Astrocyte (in vitro differentiated cells and primary cell): ENCODE data around the gene ZBED5. TPM values are rescaled to one million over a fixed set of nuclear protein-coding genes. Genes with fewer than 3 reads are reported as not detected.

Source experiments
- DNase-seq: peaks from one replicate; pipeline ENCODE4 v3.0.0-alpha.2; 2010; ENCODE audit warnings: low read depth
- FAIRE-seq: peaks from 2 replicates; lab custom pipeline; 2011; peaks lifted over from hg19 to GRCh38; lab: Jason Lieb, UNC
- H2AFZ ChIP-seq: 2 replicates; pipeline ENCODE4 v1.6.0; 2012; ENCODE audit warnings: low read depth, low read length, inconsistent platforms
- H3K27ac ChIP-seq: 2 replicates; pipeline ENCODE4 v1.5.1; 2011; ENCODE audit warnings: low read depth, low read length, inconsistent platforms
- H3K27me3 ChIP-seq: 2 replicates; pipeline ENCODE4 v1.6.0; 2011; ENCODE audit warnings: low read length, inconsistent platforms; ENCODE audit not compliant: insufficient read depth
- H3K36me3 ChIP-seq: 2 replicates; pipeline ENCODE4 v1.5.1; 2011; ENCODE audit warnings: low read length, inconsistent platforms; ENCODE audit not compliant: insufficient read depth
- H3K4me1 ChIP-seq: 2 replicates; pipeline ENCODE4 v1.5.1; 2011; ENCODE audit warnings: low read length, inconsistent platforms; ENCODE audit not compliant: insufficient read depth
- H3K4me2 ChIP-seq: 2 replicates; pipeline ENCODE4 v1.6.0; 2012; ENCODE audit warnings: low read length, inconsistent platforms
- H3K4me3 ChIP-seq: 2 replicates; pipeline ENCODE4 v1.5.1; 2011; ENCODE audit warnings: low read depth, mild to moderate bottlenecking, low read length, inconsistent platforms; ENCODE audit not compliant: insufficient read depth
- H3K79me2 ChIP-seq: 2 replicates; pipeline ENCODE4 v1.6.0; 2012; ENCODE audit warnings: mild to moderate bottlenecking, low read length, inconsistent platforms; ENCODE audit not compliant: insufficient read depth
- H3K9ac ChIP-seq: 2 replicates; pipeline ENCODE4 v1.6.0; 2012; ENCODE audit warnings: mild to moderate bottlenecking, low read length, inconsistent platforms
- H3K9me3 ChIP-seq: 2 replicates; pipeline ENCODE4 v1.5.1; 2012; ENCODE audit warnings: low read depth, mild to moderate bottlenecking, low read length, inconsistent platforms; ENCODE audit not compliant: insufficient read depth
- H4K20me1 ChIP-seq: 2 replicates; pipeline ENCODE4 v1.6.0; 2012; ENCODE audit warnings: low read length, inconsistent platforms; ENCODE audit not compliant: insufficient read depth
- H3K27ac Mint-ChIP-seq: one replicate; pipeline ENCODE4 v1.8.0; 2021; ENCODE audit warnings: mild to moderate bottlenecking, mixed read lengths; ENCODE audit not compliant: unreplicated experiment
- H3K27me3 Mint-ChIP-seq: one replicate; pipeline ENCODE4 v1.8.0; 2021; ENCODE audit warnings: low read depth, mixed read lengths; ENCODE audit not compliant: unreplicated experiment
- H3K36me3 Mint-ChIP-seq: one replicate; pipeline ENCODE4 v1.8.0; 2021; ENCODE audit warnings: low read depth, mixed read lengths; ENCODE audit not compliant: unreplicated experiment
- H3K4me1 Mint-ChIP-seq: one replicate; pipeline ENCODE4 v1.8.0; 2021; ENCODE audit warnings: low read depth, mixed read lengths; ENCODE audit not compliant: unreplicated experiment
- H3K4me3 Mint-ChIP-seq: one replicate; pipeline ENCODE4 v1.8.0; 2021; ENCODE audit warnings: mild to moderate bottlenecking, moderate library complexity, mixed read lengths; ENCODE audit not compliant: unreplicated experiment
- H3K9me3 Mint-ChIP-seq: one replicate; pipeline ENCODE4 v1.8.0; 2021; ENCODE audit warnings: mild to moderate bottlenecking, mixed read lengths; ENCODE audit not compliant: unreplicated experiment
- EZH2 ChIP-seq: IDR thresholded peaks from 2 replicates; pipeline ENCODE4 v1.6.1; 2012; ENCODE audit warnings: mild to moderate bottlenecking, low read length, inconsistent platforms; ENCODE audit not compliant: insufficient read depth
- total RNA-seq: library from RNA; stranded (reverse); gene quantifications from 2 replicates; pipeline ENCODE4 v1.2.1, GENCODE V29; 2021
- TF ChIP-seq, protein P1 (sequence below): IDR thresholded peaks from 2 replicates; pipeline ENCODE4 v1.5.1; 2011; ENCODE audit warnings: low read depth, mild to moderate bottlenecking, inconsistent platforms, low read length, moderate library complexity; ENCODE audit not compliant: insufficient read depth

ZBED5 gene
- total RNA-seq, 1 donor from 2014 or later, result 32.9 TPM

DNA sequence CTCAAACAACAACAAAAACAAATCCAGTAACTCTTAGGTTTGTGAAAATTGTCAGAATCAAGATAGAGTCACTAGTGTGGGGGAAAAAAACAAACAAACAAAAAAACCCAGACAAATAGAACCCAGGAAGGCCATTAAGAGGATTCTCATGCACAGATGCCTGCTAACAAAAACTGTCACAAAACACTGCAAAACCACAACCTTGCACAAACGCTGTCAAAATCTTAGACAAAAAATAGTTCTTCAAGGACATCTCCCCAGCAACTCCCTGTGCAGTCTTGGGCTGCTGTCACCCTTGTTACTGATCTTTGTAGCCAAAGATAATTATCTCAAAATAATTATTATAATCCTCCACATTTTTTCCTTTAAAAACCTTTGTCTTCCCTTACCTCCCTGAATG, 4.6 kb upstream of the ZBED5 start:
- H3K4me3 ChIP-seq, result no peak overlapping the region
- TF ChIP-seq, protein P1, sequence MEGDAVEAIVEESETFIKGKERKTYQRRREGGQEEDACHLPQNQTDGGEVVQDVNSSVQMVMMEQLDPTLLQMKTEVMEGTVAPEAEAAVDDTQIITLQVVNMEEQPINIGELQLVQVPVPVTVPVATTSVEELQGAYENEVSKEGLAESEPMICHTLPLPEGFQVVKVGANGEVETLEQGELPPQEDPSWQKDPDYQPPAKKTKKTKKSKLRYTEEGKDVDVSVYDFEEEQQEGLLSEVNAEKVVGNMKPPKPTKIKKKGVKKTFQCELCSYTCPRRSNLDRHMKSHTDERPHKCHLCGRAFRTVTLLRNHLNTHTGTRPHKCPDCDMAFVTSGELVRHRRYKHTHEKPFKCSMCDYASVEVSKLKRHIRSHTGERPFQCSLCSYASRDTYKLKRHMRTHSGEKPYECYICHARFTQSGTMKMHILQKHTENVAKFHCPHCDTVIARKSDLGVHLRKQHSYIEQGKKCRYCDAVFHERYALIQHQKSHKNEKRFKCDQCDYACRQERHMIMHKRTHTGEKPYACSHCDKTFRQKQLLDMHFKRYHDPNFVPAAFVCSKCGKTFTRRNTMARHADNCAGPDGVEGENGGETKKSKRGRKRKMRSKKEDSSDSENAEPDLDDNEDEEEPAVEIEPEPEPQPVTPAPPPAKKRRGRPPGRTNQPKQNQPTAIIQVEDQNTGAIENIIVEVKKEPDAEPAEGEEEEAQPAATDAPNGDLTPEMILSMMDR, result no peak
- no peak for TF ChIP-seq EZH2
- H3K27ac ChIP-seq, result no peak overlapping the region
- no peaks in the 10 kb centered on the region for H3K27me3 ChIP-seq
- Mint-ChIP-seq H3K27me3 (no peaks in the 10 kb centered on the region), H3K9me3 (no peaks in the 10 kb centered on the region), H3K36me3 (no peaks in the 10 kb centered on the region), H3K27ac (no peak overlapping the region), H3K4me1 (peaks cover 19% of the 10 kb centered on the region), H3K4me3 (no peak overlapping the region)
- FAIRE-seq, result no peak
- H3K36me3 ChIP-seq, result no peaks in the 10 kb centered on the region
- no peaks in the 10 kb centered on the region for H4K20me1 ChIP-seq
- H3K79me2 ChIP-seq, result peaks cover 19% of the 10 kb centered on the region
- no peaks in the 10 kb centered on the region for H3K9me3 ChIP-seq
- H2AFZ ChIP-seq, result no peak overlapping the region
- H3K4me1 ChIP-seq, result peaks cover 11% of the 10 kb centered on the region
- no peak for DNase-seq
- H3K4me2 ChIP-seq, result no peak overlapping the region
- H3K9ac ChIP-seq, result no peak overlapping the region

DNA sequence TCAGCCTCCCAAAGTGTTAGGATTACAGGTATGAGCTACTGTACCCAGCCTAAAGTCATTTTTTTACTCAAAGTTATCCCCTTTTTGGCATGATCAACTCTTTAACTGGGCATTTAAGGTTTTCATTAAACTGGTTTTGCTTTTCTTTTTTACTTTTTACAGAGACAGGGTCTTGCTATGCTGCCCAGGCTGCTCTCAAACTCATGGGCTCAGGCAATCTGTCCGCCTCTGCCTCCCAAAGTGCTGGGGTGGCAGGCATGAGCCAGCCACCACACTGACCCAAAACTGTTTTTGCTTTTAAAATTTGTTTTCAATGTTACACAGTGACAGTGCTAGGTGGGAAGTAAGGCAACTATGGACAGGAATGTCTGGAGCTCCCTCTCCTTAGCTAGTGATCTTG, 3.9 kb upstream of the ZBED5 start:
- peaks cover 15% of the 10 kb centered on the region for H3K4me1 Mint-ChIP-seq
- Histone ChIP-seq H3K27me3 (no peaks in the 10 kb centered on the region), H3K36me3 (no peaks in the 10 kb centered on the region), H2AFZ (no peak overlapping the region), H3K4me3 (no peak overlapping the region), H3K4me1 (peaks cover 5% of the 10 kb centered on the region), H3K9ac (no peak overlapping the region), H3K79me2 (peaks cover 25% of the 10 kb centered on the region), H3K9me3 (no peaks in the 10 kb centered on the region), H4K20me1 (no peaks in the 10 kb centered on the region), H3K27ac (no peak overlapping the region), H3K4me2 (no peak overlapping the region)
- H3K9me3 Mint-ChIP-seq, result no peaks in the 10 kb centered on the region
- no peak overlapping the region for H3K27ac Mint-ChIP-seq
- no peak for TF ChIP-seq EZH2
- TF ChIP-seq, protein P1, result no peak
- FAIRE-seq (no peak), DNase-seq (no peak)
- H3K4me3 Mint-ChIP-seq, result no peak overlapping the region
- H3K27me3 Mint-ChIP-seq, result no peaks in the 10 kb centered on the region
- no peaks in the 10 kb centered on the region for H3K36me3 Mint-ChIP-seq

DNA sequence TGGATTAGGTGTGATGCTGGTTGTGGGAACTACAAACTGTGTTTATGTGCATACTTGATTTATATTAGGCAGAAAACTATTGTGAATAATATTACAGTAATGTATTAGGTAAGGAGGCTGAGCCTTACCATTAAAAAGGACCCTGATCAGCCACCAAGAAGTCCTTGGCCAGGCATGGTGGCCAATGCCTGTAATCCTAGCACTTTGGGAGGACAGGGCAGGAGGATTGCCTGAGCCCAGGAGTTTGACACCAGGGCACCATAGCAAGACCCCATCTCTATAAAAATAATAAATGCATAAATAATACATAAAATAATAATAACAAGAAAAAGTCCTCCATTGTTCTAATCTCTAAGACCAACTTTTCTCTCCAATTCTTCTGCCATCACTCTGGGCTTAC, 3.2 kb upstream of the ZBED5 start:
- Mint-ChIP-seq H3K4me1 (peaks cover 19% of the 10 kb centered on the region), H3K36me3 (no peaks in the 10 kb centered on the region), H3K27ac (no peak overlapping the region), H3K27me3 (no peaks in the 10 kb centered on the region), H3K9me3 (no peaks in the 10 kb centered on the region), H3K4me3 (no peak overlapping the region)
- Histone ChIP-seq H3K27ac (no peak overlapping the region), H3K9ac (no peak overlapping the region), H3K9me3 (no peaks in the 10 kb centered on the region), H3K36me3 (no peaks in the 10 kb centered on the region), H3K4me1 (peaks cover 4% of the 10 kb centered on the region), H3K4me3 (no peak overlapping the region), H3K79me2 (peaks cover 33% of the 10 kb centered on the region), H3K27me3 (no peaks in the 10 kb centered on the region), H3K4me2 (no peak overlapping the region), H4K20me1 (no peaks in the 10 kb centered on the region), H2AFZ (no peak overlapping the region)
- no peak for TF ChIP-seq EZH2
- TF ChIP-seq, protein P1, result no peak
- DNase-seq (no peak), FAIRE-seq (no peak)
